Vagina (tissue), 2 donors: ENCODE data around the gene GLYATL3. TPM values are rescaled to one million over a fixed set of nuclear protein-coding genes. Genes with fewer than 3 reads are reported as not detected.
"Not testable (repeated sequence)": the region's sequence is repeated elsewhere in the genome, so short reads cannot be mapped to it uniquely, and the experiment has no call there.

ENCODE experiments used
- DNase-seq, 2 donors: peaks; one replicate each; pipeline ENCODE4 v3.0.0-alpha.2; 2017; ENCODE audit errors: extremely low spot score in 2 of 2
- H3K27ac ChIP-seq: fragments of 200-600 bp; sonication (generic); one replicate; pipeline ENCODE4 v1.5.1; 2019
- H3K27me3 ChIP-seq: fragments of 200-600 bp; sonication (generic); one replicate; pipeline ENCODE4 v1.5.1; 2019
- H3K36me3 ChIP-seq, 2 donors: fragments of 200-600 bp; sonication (generic); one replicate each; pipeline ENCODE4 v1.5.1; 2017 to 2019
- H3K4me1 ChIP-seq: fragments of 200-600 bp; sonication (generic); one replicate; pipeline ENCODE4 v1.5.1; 2019
- H3K4me3 ChIP-seq, 2 donors: fragments of 200-600 bp; sonication (generic); 1 replicate in 1 of 2; 2 replicates in 1 of 2; pipeline ENCODE4 v1.5.1; 2016 to 2019
- H3K9me3 ChIP-seq: fragments of 200-600 bp; sonication (generic); one replicate; pipeline ENCODE4 v1.5.1; 2019
- POLR2A ChIP-seq, 2 donors: fragments of 450-650 bp; IDR thresholded peaks; one replicate each; pipeline ENCODE4 v1.6.1; 2017; ENCODE audit warnings: antibody characterized with exemption in 2 of 2, mild to moderate bottlenecking in 2 of 2, moderate library complexity in 2 of 2
- POLR2AphosphoS5 ChIP-seq, 2 donors: sonication (generic); formaldehyde crosslinking; IDR thresholded peaks; one replicate each; pipeline ENCODE4 v1.9.0; 2017; ENCODE audit warnings: antibody characterized with exemption in 2 of 2, mild to moderate bottlenecking in 2 of 2, low read depth in 1 of 2; ENCODE audit not compliant: insufficient read depth in 1 of 2
- intact Hi-C: fragments of 100-400 bp; cut with DNase I; formaldehyde crosslinking; loops from one replicate; pipeline ENCODE4 v1.15.1; 2023
- total RNA-seq: library from RNA; depleted of rRNA; stranded (reverse); fragments of >200 nt; gene quantifications from one replicate; pipeline ENCODE4 v1.2.3, GENCODE V29; 2016
- TF ChIP-seq, protein P1 (sequence below), 3 experiments: fragments of 450-650 bp in 2 of 3; fragments of 200-600 bp in 1 of 3; sonication (generic) in 1 of 3; IDR thresholded peaks; one replicate each; pipeline ENCODE4 v1.5.1; 2017 to 2019; ENCODE audit warnings: antibody characterized with exemption in 3 of 3, mild to moderate bottlenecking in 2 of 3, moderate library complexity in 2 of 3

GLYATL3 gene
- total RNA-seq, 1 donor from 2014 or later, result not detected

DNA sequence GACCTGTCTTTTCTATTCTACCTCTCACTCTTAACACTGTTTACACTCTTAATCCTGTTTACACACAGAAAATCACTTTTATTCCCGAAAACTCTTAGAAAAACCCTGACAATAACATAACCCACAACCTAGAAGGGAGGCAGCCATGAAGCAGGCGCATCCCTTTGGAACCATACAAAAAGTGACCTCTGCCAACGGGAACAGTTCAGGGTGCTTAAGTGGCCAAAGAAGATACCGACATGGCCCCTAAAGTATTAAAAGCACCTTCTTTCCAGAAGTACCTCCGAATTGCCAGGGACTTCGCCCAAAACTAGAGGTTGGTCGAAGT, 37.2 kb upstream of the GLYATL3 start:
- TF ChIP-seq, protein P1, sequence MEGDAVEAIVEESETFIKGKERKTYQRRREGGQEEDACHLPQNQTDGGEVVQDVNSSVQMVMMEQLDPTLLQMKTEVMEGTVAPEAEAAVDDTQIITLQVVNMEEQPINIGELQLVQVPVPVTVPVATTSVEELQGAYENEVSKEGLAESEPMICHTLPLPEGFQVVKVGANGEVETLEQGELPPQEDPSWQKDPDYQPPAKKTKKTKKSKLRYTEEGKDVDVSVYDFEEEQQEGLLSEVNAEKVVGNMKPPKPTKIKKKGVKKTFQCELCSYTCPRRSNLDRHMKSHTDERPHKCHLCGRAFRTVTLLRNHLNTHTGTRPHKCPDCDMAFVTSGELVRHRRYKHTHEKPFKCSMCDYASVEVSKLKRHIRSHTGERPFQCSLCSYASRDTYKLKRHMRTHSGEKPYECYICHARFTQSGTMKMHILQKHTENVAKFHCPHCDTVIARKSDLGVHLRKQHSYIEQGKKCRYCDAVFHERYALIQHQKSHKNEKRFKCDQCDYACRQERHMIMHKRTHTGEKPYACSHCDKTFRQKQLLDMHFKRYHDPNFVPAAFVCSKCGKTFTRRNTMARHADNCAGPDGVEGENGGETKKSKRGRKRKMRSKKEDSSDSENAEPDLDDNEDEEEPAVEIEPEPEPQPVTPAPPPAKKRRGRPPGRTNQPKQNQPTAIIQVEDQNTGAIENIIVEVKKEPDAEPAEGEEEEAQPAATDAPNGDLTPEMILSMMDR (IDR thresholded peaks at IDR 0.05), result no peak
- TF ChIP-seq POLR2AphosphoS5 (IDR thresholded peaks at IDR 0.05; ENCODE audit: insufficient read depth in 1 of 2, low read depth in 1 of 2) (no peak), POLR2A (IDR thresholded peaks at IDR 0.05) (no peak)
- H3K27ac ChIP-seq, result peak overlapping the region; percentile 77
- H3K4me3 ChIP-seq, result peak overlapping the region; percentile 60 to 72
- no peaks in the 10 kb centered on the region for H3K27me3 ChIP-seq
- peaks cover 0 to 7% of the 10 kb centered on the region in 2 donors for H3K36me3 ChIP-seq
- H3K4me1 ChIP-seq, result peaks cover 36% of the 10 kb centered on the region
- intact Hi-C loops, result no loop called here
- H3K9me3 ChIP-seq, result no peaks in the 10 kb centered on the region
- no peak for DNase-seq

DNA sequence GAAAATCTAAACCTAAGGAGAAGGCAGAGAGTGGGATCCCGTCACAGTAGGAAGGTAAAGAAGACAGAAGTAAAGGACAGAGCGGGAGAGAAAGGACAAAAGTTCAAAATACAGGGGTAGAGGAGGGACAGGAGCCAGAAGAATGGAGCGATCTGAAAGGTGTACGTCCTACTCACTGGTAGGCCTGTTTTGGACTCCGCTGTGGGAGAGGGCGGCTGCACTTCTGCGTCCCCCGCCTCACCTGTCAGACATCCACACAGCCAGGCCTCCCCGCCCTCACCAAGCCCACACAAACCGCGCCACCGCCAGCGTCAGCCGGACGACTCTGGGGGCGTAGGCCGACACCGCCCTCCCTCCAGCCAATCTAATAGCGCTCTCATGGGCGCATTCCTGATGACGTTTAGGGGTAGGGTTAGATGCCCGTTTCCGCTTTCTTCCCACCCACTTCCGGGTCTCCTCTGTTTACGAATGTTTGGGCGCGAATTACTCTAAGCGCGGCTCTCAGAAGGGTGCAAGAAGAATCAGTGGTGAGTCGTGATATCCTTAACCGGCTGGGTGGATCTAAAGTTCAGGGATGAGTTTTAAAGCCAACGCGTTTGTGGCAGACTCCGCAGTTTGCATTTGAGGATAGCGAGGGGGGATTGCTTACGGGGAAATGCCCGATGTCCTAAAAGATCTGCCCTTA, 36.7 kb upstream of the GLYATL3 start, which contains the start of the genes CENPQ and MMUT:
TSS of gene CENPQ (plus strand) at position 444 of the 685 bp plus-strand sequence. CDS start 6,807 bp downstream, outside the sequence.
TSS of gene MMUT (minus strand) at position 327 of the 685 bp plus-strand sequence. CDS start 3,787 bp downstream, outside the sequence.
- intact Hi-C loops, result no loop called here
- Histone ChIP-seq H3K36me3 (peaks cover 0 to 2% of the 10 kb centered on the region in 2 donors), H3K4me3 (peak within 1 kb of the TSS; percentile 60 to 72), H3K9me3 (no peaks in the 10 kb centered on the region), H3K4me1 (peaks cover 36% of the 10 kb centered on the region), H3K27ac (peak within 1 kb of the TSS; percentile 77), H3K27me3 (no peaks in the 10 kb centered on the region)
- TF ChIP-seq, protein P1 (IDR thresholded peaks at IDR 0.05), result no peak
- TF ChIP-seq POLR2A (IDR thresholded peaks at IDR 0.05) (peak in 1 of 2 donors; percentile 35), POLR2AphosphoS5 (IDR thresholded peaks at IDR 0.05; ENCODE audit: insufficient read depth in 1 of 2, low read depth in 1 of 2) (peak; percentile 89 to 98)
- peak; percentile 94 to 98 for DNase-seq

DNA sequence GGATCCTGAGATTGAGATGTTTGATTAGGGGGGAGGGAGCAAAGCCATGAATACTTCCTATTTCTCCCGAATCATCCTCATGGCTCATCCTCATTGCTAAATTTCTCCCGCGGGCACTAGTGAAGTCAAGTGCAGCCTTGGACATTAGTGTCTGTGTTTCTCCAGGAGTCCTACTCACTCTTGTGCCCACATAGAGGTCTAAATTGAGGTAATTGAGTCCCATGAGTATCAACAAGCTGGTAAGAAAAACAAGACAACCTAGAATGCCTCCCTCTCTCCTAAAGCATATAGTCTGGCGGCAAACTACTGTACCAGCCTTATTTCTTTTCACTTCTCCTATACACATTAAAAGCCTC, 36.1 kb upstream of the GLYATL3 start:
- H3K4me1 ChIP-seq, result peaks cover 36% of the 10 kb centered on the region
- DNase-seq, result no peak
- no peaks in the 10 kb centered on the region for H3K9me3 ChIP-seq
- H3K27me3 ChIP-seq, result no peaks in the 10 kb centered on the region
- peaks cover 0 to 2% of the 10 kb centered on the region in 2 donors for H3K36me3 ChIP-seq
- TF ChIP-seq POLR2AphosphoS5 (IDR thresholded peaks at IDR 0.05; ENCODE audit: insufficient read depth in 1 of 2, low read depth in 1 of 2), result no peak
- TF ChIP-seq, protein P1 (IDR thresholded peaks at IDR 0.05), result no peak
- no peak for TF ChIP-seq POLR2A (IDR thresholded peaks at IDR 0.05)
- intact Hi-C loops, result no loop called here
- H3K27ac ChIP-seq, result peak overlapping the region; percentile 77
- peak overlapping the region; percentile 60 to 72 for H3K4me3 ChIP-seq

DNA sequence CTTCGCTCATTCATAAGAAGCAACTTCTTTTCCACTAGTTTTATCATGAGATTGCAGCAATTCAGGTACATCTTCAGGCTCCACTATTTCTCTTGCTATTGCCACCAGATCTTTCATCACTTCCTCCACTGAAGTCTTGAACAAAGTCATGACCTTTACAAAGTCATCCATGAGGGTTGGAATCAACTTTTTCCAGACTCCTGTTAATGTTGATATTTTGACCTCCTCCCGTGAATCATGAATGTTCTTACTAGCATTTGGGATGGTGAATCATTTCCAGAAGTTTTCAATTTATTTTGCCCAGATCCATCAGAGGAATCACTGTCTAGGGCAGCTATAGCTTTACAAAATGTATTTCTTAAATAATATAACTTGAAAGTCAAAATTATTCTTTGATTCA, 35.0 kb upstream of the GLYATL3 start:
- intact Hi-C loops, result no loop called here
- H3K4me1 ChIP-seq, result peaks cover 36% of the 10 kb centered on the region
- no peaks in the 10 kb centered on the region for H3K27me3 ChIP-seq
- no peaks in the 10 kb centered on the region for H3K36me3 ChIP-seq
- no peak for TF ChIP-seq POLR2A (IDR thresholded peaks at IDR 0.05)
- TF ChIP-seq, protein P1 (IDR thresholded peaks at IDR 0.05), result no peak
- no peak for TF ChIP-seq POLR2AphosphoS5 (IDR thresholded peaks at IDR 0.05; ENCODE audit: insufficient read depth in 1 of 2, low read depth in 1 of 2)
- no peak overlapping the region for H3K4me3 ChIP-seq
- DNase-seq, result no peak
- H3K27ac ChIP-seq, result no peak overlapping the region
- no peaks in the 10 kb centered on the region for H3K9me3 ChIP-seq

DNA sequence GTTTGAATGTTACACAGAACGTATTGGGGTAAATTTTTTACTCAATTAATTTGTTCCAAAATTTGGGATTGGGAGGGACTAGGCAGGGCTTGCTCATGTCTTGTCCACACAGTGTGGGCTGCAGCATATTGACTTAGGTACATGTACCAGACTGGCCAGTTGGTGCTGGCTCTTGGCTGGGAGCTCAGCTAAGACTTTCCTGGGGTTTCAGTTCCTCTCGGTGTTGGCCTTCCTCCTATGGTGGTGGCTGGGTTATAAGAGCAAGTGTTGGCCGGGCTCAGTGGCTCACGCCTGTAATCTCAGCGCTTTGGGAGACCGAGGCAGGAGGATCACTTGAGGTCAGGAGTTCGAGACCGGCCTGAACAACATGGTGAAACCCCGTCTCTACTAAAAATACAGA, 31.7 kb upstream of the GLYATL3 start:
- no peak for DNase-seq
- TF ChIP-seq, protein P1 (IDR thresholded peaks at IDR 0.05), result no peak
- no peak for TF ChIP-seq POLR2AphosphoS5 (IDR thresholded peaks at IDR 0.05; ENCODE audit: insufficient read depth in 1 of 2, low read depth in 1 of 2)
- no peak for TF ChIP-seq POLR2A (IDR thresholded peaks at IDR 0.05)
- Histone ChIP-seq H3K27ac (no peak overlapping the region), H3K36me3 (peaks cover 0 to 7% of the 10 kb centered on the region in 2 donors), H3K4me3 (no peak overlapping the region), H3K27me3 (no peaks in the 10 kb centered on the region), H3K9me3 (no peaks in the 10 kb centered on the region), H3K4me1 (peaks cover 10% of the 10 kb centered on the region)
- intact Hi-C loops, result no loop called here

DNA sequence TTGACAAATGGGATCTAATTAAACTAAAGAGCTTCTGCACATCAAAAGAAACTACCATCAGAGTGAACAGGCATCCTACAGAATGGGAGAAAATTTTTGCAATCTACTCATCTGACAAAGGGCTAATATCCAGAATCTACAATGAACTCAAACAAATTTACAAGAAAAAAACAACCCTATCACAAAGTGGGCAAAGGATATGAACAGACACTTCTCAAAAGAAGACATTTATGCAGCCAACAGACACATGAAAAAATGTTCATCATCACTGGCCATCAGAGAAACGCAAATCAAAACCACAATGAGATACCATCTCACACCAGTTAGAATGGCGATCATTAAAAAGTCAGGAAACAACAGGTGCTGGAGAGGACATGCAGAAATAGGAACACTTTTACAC, 23.2 kb upstream of the GLYATL3 start:
- DNase-seq, H3K36me3 ChIP-seq, H3K9me3 ChIP-seq, H3K27ac ChIP-seq, intact Hi-C loops, H3K27me3 ChIP-seq, H3K4me1 ChIP-seq, H3K4me3 ChIP-seq: not testable (repeated sequence)
